Embryonic facial prominence (tissue), 1 donor: ENCODE data around the gene PPP1R7.

Experiments
- DNase-seq: peaks from one replicate; pipeline ENCODE4 v3.0.0-alpha.2; 2016; ENCODE audit errors: extremely low spot score

PPP1R7 gene

GRCh38 chr2:241213567-241213966 is 63.3 kb downstream of the PPP1R7 start:
- DNase-seq = no peak

GRCh38 chr2:241214209-241214608 is 63.9 kb downstream of the PPP1R7 start:
- DNase-seq = no peak

DNA sequence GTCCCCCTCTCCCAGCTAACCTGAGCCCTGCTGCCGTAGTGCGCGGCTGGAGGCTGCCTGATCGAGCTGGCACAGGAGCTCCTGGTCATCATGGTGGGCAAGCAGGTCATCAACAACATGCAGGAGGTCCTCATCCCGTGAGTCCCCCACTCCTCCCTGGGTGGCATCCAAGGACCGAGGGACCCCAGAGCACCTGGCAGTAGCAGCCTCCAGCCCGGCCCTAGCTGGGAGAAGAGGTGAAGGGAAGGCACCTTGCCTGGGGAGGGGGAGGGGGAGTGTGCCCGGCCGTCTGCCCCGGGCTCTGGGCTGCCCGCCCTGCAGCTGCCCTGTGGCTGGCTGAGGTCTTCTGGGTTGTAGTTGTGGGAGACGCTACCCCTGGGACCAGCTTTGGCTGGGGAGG is 64.5 kb downstream of the PPP1R7 start:
- no peak for DNase-seq

DNA sequence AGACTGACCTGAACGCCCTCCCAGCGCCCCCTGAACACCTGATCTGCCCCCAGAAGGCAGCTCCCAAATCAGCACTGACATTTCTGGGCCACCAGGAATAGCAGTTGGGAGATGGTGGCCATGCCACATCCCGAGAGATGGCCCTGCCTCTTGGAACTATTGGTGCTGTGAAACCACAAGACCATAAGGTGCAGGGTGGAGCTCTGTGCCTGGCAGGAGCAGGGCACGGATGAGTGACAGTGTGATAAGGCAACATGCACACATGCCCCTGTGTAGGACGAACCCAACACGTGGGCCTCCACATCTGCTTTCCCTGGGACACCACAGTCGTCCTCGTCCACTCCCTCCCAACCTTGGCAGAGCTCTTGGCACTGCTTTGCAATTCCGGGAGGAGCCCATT is 65.2 kb downstream of the PPP1R7 start:
- DNase-seq = no peak

DNA sequence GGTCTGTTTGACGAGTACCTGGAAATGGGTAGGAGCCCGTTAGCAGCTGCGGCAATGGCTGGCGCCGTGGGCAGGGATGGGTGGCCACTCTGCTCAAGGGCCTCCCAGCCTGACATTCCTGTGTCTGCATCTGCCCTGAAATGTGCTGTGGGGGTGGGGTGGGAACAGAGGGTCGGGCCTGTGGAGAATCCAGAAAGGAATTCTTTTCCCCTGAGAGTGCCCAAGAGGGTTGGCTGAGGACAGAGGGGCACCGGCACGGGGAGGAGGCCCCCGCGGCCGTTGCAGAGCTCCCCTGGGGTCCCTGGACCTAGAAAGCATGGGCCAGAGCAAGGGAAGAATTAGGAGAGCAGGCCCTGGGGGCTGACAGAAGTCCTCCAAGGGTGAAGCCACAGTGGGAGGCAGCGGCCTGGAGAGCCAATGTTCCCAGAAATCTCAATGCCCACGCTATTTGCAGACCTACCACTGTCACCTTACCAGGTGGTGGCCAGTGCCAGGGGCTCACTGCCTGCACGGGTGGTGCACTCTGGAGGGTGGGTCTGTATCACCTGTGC is 66.0 kb downstream of the PPP1R7 start:
- no peak for DNase-seq

GRCh38 chr2:241217320-241218031 is 67.2 kb downstream of the PPP1R7 start:
- DNase-seq = peak; percentile 39

GRCh38 chr2:241218131-241219029 is 68.1 kb downstream of the PPP1R7 start:
- DNase-seq = peak; percentile 28

GRCh38 chr2:241219030-241219382 is 68.7 kb downstream of the PPP1R7 start:
- DNase-seq = no peak

DNA sequence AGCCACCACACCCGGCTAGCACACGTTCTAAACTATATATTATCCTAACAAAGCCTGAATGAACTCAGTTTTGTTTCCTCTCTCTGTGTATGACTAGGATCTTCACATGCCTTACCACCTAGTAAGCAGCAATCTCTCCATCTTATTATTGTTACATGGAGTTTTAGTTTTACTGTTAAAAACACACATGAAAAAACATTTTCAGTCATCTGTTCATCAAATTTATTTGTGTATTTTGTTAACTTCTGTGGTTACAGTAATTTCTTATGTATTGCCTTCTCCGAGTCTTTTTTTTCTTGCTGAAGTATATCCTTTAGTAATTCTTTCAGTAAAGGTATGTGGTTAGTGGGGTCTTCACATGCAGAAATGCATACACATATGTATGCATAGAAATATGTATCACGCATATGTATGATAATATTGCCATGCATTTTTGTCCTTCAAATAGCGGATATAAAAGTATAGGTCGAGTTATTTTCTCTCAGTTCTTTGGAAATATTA is 69.6 kb downstream of the PPP1R7 start:
- no peak for DNase-seq

GRCh38 chr2:241223211-241224017 is 73.1 kb downstream of the PPP1R7 start:
- DNase-seq = no peak

DNA sequence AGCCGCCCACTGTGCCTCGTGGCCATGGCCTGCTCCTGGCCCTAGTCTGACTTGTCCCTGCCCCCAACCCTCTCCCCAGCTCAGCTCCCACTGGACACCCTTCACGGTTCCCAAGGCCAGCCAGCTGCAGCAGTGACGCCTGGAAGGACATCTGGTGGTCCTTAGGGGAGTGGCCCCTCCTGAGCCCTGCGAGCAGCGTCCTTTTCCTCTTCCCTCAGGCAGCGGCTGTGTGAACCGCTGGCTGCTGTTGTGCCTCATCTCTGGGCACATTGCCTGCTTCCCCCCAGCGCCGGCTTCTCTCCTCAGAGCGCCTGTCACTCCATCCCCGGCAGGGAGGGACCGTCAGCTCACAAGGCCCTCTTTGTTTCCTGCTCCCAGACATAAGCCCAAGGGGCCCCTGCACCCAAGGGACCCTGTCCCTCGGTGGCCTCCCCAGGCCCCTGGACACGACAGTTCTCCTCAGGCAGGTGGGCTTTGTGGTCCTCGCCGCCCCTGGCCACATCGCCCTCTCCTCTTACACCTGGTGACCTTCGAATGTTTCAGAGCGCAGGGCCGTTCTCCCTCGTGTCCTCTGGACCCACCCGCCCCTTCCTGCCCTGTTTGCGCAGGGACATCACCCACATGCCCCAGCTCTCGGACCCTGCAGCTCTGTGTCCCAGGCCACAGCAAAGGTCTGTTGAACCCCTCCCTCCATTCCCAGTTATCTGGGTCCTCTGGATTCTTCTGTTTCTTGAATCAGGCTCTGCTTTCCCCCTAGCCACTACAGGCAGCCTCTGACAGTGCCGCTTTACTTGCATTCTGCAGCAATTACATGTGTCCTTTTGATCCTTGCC is 74.0 kb downstream of the PPP1R7 start:
- DNase-seq = no peak

- DNase-seq = no peak
These were observed 74.7 kb downstream of the PPP1R7 start for GRCh38 chr2:241224851-241225438.

- no peak for DNase-seq
These were observed 75.3 kb downstream of the PPP1R7 start for GRCh38 chr2:241225545-241225944.

GRCh38 chr2:241225983-241226382 is 75.7 kb downstream of the PPP1R7 start:
- DNase-seq = no peak

DNA sequence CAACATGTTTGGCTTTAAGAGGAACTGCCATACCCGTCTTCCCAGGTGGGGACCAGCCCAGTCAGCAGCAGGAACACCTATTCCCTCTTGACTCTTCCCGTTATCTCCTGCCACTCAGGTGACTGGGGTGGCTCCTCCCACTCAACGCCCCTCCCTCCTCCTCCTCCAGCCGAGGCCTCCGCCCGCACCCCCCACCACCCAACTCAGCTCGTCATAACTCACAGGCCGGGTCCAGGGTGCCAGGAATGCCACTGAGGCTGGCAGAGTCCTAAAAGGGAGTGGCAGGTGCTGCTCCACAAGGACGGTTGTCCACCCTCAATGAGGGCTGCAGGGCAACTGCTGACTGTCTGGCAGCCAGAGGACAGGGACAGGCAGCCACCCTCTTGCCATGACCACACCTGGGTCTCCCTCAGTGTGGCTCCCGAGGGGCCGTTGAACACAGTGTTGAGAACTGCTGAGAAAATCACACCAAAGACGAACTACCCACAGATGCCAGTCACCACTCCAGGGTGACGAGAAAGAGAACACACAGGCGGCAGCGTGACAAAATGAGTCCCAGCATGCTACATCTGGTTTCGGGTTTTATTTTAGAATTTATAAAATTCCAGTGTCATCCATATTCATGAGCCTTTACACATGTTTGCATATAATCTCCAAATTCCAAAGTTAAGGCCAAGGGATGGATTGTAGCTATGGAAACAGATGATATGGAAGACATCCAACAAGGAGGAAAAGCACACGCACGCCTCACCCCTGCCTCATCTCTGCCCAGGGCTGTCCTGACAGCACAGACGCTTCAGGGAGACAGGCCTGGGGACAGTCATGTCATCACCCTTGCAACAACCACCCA is 76.7 kb downstream of the PPP1R7 start:
- no peak for DNase-seq

GRCh38 chr2:241227594-241227993 is 77.3 kb downstream of the PPP1R7 start:
- no peak for DNase-seq

DNA sequence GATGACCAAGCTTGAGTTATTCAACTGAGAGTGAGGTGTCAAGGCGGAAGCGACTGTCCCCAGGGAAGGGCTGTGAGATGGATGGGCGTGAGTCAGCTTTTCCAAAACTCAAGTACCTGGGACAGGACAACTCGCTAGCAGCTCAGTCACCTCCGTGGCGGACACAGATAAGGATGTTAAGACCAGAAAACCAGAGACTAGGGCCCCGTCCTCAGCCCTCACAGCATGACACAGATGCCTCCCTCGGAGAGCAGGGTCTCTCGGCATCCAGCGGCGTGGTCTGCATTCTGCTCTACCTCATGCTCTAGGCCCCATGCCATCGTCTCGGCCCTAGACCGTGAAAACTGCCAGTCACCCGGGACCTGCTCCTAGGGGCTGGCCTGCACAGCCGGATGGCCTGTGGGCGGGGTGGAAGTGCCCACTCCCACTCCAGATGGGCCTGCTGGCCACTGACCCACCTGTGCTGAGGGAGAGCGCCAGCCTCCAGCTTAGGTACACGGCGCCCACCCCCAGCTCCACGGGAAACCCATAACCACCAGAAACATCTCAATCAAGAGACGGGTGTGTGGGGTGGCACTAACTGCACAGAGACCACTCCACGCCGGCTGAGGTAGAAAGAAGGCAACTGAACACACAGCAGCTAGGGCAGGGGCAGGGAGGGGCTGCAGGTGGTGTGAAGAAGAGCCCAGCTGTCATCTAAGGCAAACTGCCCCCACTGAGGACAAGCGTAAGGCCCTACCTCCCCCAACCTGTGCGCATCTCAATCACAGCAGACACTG is 78.0 kb downstream of the PPP1R7 start:
- DNase-seq = no peak

DNA sequence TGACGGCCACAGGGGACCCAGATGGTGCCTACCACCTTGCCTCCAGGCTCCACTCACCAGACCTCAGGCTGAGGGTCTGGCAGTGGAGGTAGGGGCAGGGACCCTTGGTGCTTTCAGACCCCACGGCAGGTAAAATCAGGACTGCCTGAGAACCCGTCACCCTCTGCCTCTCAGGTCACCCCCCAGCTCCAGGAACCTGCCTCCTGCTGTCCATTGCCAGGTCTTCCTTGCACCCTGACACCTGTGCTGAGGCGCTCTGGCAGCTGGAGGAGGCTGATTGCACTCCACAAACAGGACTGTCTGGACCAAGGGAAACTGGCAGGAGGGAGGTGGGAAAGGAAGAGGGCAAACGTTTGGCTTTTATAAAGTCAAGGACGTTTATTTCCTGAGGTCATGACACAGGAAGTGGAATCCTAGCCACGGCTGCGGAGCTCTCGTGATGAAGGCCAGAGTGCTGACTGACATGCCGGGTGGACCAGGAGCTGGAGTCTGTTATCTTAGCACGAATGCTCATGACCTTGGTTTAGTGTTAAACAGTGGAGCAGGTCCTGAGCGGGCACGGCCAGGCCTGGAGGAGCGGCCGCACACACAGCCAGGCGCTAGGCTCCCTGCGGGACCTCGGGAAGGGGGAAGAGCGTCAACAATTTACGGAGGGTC is 78.7 kb downstream of the PPP1R7 start:
- DNase-seq = no peak
